ENCODE results near the gene IRS4. TPM values are rescaled to one million over a fixed set of nuclear protein-coding genes. Genes with fewer than 3 reads are reported as not detected.

The IRS4 gene
- total RNA-seq: under 0.01 TPM in 1 of 2 replicates, not detected in the other

DNA sequence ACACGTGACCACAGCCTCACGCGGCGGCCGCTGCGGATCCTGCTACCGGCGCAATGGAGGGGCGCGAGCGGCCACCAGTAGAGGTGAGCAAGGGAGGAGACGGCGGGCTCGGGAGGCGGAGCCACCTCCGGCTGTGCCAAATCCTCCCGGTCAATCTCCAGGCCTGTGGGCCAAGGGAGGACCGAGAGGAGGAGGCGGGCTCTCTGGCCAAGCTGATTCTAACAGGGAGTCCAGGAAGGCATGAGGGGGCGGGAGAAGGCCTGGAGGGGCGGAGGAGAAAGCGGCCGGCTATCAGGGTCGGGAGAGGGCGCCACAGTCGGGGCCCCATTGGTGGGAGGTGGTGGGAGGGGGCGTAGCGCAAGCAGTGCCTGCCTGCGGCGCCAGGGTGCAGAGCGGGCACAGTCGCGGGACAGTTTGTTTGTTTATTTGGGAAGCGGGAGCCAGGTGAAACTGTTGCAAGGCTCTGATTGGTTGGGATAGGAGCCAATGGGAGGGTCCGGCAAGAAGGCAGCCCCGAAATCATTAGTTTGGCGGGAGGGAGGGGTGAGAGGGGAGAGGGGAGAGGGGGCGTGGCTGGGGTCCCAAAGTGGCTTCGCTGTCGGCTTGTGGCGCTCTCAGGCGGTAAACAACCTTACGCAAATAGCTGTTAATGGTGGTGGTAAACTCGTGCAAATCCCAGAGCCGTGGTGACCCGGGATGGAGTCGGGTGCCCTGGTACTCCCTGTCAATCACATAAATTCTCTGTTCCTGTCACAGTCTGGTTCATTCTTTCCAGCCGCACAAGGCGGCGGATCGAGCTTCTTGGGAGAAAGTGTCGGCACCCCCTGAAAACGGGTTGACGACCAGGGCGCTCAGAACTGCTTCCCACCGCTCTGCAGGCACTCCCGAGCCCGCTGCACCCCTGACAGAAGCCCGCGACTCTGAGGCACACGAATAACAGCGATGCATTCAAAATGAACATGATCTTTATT is at the start of gene IRS4:
TSS of gene IRS4 (minus strand) at position 55 of the 971 bp plus-strand sequence.

Measured in thoracic aorta endothelial cell (primary cell).